H1 (cell line): ENCODE measurements around the gene VPS13D. TPM values are rescaled to one million over a fixed set of nuclear protein-coding genes. Genes with fewer than 3 reads are reported as not detected.

Experiments used
- ASH2L ChIP-seq: fragments of 200-600, 300-600 bp; sonication (generic); IDR thresholded peaks from one replicate; pipeline ENCODE4 v1.7.1; 2017; ENCODE audit warnings: low read length
- BACH1 ChIP-seq: IDR thresholded peaks from 2 replicates; pipeline ENCODE4 v1.6.1; 2012; ENCODE audit warnings: low read length, improper control_type of control experiment
- FOSL1 ChIP-seq: IDR thresholded peaks from 2 replicates; pipeline ENCODE4 v1.6.1; 2011; ENCODE audit warnings: mild to moderate bottlenecking, low read depth, low read length, moderate library complexity; ENCODE audit not compliant: insufficient read depth
- HDAC6 ChIP-seq: IDR thresholded peaks from one replicate; pipeline ENCODE4 v1.7.1; 2012; ENCODE audit warnings: low read depth, mild to moderate bottlenecking, inconsistent platforms, low read length, moderate library complexity
- MAFK ChIP-seq: IDR thresholded peaks from 2 replicates; pipeline ENCODE4 v1.6.1; 2012; ENCODE audit warnings: low read depth, mild to moderate bottlenecking, improper control_type of control experiment, low read length
- RXRA ChIP-seq: IDR thresholded peaks from 2 replicates; pipeline ENCODE4 v1.6.1; 2011; ENCODE audit warnings: low read depth, mild to moderate bottlenecking, low read length, moderate library complexity; ENCODE audit not compliant: insufficient read depth
- SIN3A ChIP-seq, 2 experiments: IDR thresholded peaks in 1 of 2; conservative IDR thresholded peaks in 1 of 2; 2 replicates each; pipeline ENCODE4 v1.6.1; 2011 to 2012; ENCODE audit warnings: low read length in 2 of 2, improper control_type of control experiment in 1 of 2, low read depth in 1 of 2, mild to moderate bottlenecking in 1 of 2
- SIX5 ChIP-seq: IDR thresholded peaks from 2 replicates; pipeline ENCODE4 v1.6.1; 2011; ENCODE audit warnings: mild to moderate bottlenecking, low read depth, low read length
- polyA plus RNA-seq, 7 experiments: library from polyadenylated mRNA; depleted of rRNA in 3 of 7; stranded (reverse) in 5 of 7; unstranded in 2 of 7; fragments of >200 nt in 5 of 7; fragments of 200-250 nt in 2 of 7; gene quantifications; 1 replicate in 5 of 7; 2 replicates in 1 of 7; 4 replicates in 1 of 7; pipeline versions ENCODE4 v1.2.1 to v1.2.3, GENCODE V29; 2011 to 2013; ENCODE audit warnings: missing spikeins in 2 of 7, mixed read lengths in 2 of 7
- total RNA-seq: library from RNA; stranded (reverse); fragmentation: NEBNext Ultra II Directional; extraction: Animal tissue kit (Norgen Biotek cat#: 25700); gene quantifications from 2 replicates; pipeline ENCODE4 v1.2.1, GENCODE V29; 2021

The VPS13D gene
- total and polyA plus RNA-seq, 2 of the 8 experiments (the other 6 are each of a cell fraction or from before 2014, with no cell fraction given): 10.9 to 31.2 TPM

GRCh38 chr1:12539320-12539704 lies 309.5 kb downstream of the VPS13D start (continued):
- TF ChIP-seq SIN3A (conservative IDR thresholded peaks at IDR 0.05 in 1 of 2, IDR thresholded peaks at IDR 0.05 in 1 of 2; ENCODE audit: low read depth in 1 of 2, low read length in 2 of 2) (no peak), RXRA (no peak), MAFK (no peak), ASH2L (no peak), HDAC6 (no peak), FOSL1 (no peak), SIX5 (no peak), BACH1 (no peak)
- TF ChIP-seq, all 59 proteins: peak for 0
